DMS79 (cell line): ENCODE measurements around the gene MUC6.
"Not testable (repeated sequence)": the region's sequence is repeated elsewhere in the genome, so short reads cannot be mapped to it uniquely, and the experiment has no call there.

ENCODE experiments used
- DNase-seq: peaks from one replicate; lab custom pipeline; 2025; lab: John Stamatoyannopoulos, UW

Gene MUC6

GRCh38 chr11:987671-988070 is 48.8 kb downstream of the MUC6 start:
- no peak for DNase-seq

- DNase-seq = no peak
Measured at GRCh38 chr11:986952-987305, 49.6 kb downstream of the MUC6 start.

- no peak for DNase-seq
Measured at GRCh38 chr11:986270-986951, 50.1 kb downstream of the MUC6 start.

DNA sequence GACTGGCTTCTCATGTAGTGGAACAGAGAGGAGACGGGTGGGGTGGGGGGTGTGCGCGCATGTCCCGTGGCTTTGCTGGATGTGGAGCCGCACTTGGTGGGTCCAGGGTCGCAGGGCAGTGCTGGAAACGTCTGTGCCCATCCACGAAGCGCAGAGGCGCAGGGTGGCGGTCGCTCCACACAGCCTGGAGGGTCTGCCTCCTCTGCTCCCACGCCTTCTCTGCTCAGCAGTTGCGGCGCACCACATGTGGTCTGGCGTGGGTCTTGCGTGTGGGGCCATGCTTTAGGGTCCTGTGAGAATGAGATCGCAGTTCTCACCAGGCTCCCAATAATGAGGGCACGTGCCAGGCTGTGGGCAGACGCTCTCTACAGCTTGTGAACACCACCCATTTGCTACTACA is 50.7 kb downstream of the MUC6 start:
- no peak for DNase-seq

DNA sequence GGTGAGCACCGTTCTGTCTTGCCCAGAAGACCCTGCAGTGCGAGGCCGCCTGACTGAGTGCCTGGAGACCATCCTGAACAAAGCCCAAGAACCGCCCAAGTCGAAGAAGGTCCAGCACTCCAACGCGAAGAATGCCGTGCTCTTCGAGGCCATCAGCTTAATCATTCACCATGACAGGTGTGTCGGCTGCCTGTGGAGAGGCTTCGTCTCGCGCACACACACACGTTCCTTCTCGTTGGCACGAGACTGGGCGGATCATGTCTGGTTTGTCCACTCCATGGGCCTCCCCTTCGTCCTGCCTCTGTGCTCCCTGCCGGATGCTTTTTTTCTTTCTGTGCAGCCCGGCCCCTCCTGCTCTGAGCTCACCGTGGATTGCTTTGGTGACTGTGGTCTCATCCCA is 51.1 kb downstream of the MUC6 start:
- no peak for DNase-seq

GRCh38 chr11:984546-984945 is 52.0 kb downstream of the MUC6 start:
- DNase-seq = no peak

DNA sequence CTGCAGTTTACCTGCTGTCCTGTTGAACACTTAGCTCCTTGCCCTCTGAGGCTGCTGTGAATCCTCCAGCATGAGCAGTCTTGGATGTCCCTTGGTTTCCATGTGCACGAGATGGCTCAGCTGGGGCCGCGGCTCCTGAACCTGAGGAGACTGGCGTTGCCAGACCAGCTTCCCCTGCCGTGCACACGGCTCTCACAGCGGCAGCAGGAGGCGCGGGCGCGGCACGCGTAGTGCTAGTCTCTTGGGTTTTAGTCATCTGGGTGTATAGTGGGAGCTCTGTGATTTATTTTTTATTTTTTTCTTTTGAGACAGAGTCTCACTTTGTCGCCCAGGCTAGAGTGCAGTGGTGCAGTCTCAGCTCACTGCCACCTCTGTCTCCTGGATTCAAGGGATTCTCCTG is 54.8 kb downstream of the MUC6 start:
- no peak for DNase-seq

DNA sequence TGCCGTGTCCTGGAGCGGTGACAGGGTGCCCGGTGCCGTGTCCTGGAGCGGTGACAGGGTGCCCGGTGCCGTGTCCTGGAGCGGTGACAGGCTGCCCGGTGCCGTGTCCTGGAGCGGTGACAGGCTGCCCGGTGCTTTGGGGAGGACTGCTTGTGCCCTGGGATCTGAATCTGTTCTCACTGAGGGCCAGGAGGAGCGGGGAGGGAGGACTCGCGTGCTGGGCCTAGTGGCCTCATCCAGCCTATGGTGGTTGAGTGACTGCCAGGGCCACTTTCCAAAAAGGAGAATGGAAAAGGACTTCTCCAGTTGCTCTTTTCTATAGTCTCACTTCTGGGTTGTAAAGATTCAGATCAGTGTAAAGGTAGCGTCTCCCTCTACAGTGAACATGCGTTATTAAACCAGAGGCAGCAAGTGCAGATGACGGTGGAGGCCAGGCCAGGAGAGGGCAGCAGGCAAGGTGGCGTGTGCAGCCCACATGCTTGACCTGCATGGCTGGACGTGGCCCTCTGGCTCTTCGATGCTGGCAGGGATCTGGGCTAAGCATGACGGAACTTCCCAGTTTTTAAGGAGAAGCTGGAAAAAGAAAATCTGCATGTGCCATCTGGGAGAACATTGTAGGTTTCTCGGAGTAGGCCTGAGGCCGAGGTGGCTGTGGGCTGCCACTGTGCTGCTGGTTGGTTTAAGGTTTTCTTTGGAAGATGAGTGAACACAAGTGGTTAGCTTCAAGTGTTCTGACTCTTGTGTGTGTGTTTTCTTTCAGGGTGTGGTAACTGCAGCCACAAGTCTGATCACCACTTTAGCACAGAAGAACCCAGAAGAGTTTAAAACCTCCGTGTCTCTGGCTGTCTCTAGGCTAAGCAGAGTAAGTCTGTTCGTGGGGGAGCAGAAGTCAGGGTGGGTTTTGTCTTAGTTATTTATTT is 55.8 kb downstream of the MUC6 start:
- DNase-seq = no peak

GRCh38 chr11:978781-979180 is 57.7 kb downstream of the MUC6 start:
- no peak for DNase-seq

GRCh38 chr11:977830-978720 is 58.4 kb downstream of the MUC6 start:
- DNase-seq = no peak

DNA sequence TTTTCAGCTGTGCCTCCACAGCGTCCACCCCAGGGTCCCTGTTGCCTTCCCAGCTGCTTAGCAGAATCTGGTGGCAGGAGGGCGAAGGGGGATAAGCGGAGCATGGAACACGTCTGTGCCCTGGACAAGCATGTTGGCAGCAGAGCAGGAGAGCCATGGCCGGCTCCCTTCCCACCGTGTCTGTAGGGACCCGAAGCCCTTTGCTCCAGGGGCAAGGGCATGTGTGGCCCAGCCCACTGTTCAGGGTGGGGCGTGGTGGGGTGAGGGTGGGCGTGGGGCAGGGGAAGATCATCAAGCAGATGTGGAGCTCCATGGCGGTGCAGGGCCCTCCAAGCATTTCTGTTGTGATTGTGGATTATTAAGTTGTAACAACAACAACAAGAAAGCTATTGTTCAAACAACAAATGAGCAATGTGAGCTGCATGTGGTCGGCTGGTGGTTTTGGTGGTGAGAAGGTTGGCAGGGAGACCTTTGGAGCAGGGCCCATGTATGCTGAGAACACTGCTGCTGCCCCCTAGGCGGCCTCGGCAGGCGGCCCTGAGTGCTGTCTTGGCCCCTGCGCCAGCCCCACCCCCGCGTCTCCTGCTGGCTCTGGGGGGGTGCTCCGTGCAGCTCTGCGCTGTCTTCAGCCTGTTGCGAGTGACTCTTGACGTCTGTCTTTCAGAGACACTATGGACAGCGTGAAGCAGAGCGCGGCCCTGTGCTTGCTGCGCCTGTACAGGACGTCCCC is 59.9 kb downstream of the MUC6 start:
- DNase-seq = no peak

DNA sequence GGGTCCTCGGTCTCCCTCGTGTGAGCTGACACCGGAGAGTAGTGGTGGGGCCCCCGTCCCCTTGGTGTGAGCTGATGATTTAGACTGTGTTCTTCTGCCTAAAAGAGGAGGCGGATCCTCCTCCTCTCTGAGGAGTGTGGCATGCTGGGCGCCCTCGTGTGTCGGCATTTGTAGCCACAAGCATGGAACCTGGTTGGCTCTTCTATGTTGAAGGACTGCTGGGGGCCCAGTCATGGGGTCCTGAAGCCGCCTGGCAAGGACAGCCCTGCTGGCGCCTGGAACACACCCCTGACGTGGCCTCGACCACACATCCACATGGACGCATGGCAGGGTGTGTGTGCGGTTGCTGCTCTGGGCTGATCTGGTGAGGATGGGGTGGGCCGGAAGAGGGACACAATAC is 60.7 kb downstream of the MUC6 start:
- no peak for DNase-seq

DNA sequence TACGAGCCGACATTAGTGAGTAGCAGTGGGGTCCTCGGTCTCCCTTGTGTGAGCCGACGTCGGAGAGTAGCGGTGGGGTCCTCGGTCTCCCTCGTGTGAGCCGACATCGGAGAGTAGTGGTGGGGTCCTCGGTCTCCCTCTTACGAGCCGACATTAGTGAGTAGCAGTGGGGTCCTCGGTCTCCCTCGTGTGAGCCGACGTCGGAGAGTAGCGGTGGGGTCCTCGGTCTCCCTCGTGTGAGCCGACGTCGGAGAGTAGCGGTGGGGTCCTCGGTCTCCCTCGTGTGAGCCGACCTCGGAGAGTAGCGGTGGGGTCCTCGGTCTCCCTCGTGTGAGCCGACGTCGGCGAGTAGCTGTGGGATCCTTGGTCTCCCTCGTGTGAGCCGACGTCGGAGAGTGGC is 61.1 kb downstream of the MUC6 start:
- DNase-seq = not testable (repeated sequence)

DNA sequence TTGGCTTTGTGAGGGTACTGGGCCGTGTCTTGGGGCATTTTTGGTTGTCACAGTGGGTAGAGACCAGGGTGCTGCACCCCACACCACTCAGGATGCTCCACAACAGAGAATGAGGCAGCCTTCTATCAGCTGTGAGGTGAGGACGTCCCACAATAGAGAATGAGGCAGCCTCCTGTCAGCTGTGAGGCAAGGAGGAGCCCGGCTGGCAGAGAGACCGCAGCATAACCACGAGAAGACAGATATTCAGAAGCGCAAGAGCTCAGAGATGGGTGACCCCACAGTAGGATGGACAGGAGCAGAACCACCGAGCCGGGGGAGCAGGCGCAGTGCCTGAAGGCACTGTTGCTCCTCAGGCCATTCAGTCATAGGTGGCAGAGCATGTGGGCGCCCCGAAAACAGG is 63.3 kb downstream of the MUC6 start:
- DNase-seq = no peak

- DNase-seq = no peak
Measured at GRCh38 chr11:972523-973211, 63.9 kb downstream of the MUC6 start.

DNA sequence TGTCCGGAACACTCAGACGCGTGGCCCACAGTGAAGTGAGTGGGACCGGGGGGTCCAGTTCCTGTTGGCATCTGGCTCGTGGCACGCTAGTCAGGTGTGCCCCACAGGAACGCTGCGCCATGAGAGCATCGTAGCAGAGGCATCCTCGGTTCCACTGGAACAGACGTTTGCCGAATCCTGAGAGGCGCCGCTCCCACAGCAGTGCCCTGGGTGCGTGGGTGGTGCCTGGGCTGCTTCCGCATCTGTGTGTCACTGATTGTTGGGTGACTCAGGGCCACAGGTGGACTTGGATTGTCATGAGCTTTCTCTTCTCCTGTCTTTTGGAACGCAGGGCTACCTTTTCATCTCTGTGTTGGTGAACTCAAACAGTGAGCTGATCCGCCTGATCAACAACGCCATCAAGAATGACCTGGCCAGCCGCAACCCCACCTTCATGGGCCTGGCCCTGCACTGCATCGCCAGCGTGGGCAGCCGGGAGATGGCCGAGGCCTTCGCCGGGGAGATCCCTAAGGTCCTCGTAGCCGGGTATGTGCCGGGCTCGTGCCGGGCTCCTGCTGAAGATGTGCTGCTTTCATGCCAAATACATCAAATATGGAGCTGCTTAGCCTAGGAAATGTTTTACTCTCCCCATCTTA is 64.7 kb downstream of the MUC6 start:
- DNase-seq = no peak

DNA sequence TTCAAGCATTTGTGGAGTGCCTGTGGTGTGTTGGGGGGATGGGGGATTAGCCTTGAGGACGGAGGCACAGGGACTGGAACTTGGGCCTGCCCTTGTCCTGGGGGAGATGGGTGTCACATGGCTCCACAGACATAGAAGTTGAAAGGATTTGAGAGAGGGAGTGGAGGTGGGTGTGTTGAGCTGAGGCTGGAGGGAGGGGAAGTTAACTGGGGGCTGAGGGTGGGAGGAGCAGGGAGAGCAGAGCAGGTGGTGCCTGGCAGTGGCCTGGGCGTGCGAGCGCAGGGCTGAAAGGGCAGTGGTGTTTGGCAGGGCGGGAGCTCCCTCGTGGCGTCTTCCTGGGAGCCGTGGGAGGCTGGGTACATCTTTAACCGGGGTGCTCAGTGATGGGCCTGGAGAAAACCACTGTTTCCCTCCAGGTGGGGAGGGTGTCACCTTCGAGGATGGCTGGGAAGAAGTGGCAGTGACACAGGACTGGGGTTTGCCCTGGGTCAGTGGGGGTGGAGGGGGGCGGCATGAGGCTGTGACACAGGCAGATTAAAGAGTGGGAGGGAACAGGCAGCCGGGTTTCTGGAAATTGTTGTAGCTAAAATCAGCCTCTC is 65.3 kb downstream of the MUC6 start:
- no peak for DNase-seq

DNA sequence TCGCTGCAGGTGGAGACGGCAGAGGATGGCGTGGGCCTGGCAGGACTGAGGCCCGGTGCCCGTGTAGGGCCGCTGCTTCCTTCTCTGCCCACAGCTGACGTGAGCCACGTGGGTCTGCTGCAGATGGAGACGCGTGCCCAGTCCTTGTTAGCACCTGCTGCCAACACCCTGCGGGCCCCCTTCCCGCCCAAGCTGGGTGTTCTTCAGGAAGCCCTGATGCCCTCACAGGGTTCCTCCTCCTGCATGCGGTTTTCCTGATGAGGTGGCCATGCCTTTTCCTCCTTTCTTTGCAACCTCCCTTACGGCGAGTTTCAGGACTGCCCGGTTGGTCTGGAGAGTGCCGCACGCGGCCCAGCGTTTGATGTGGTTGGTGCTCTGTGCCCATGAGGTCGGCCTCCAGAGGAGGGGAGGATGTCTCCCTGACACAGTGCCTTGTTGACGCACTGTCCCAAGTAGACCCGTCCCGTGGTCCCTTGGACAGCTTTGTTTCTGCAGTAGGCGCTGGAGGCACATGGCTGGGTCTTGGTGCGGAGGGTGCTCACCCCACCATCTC is 66.1 kb downstream of the MUC6 start:
- DNase-seq = no peak

- DNase-seq = no peak
Measured at GRCh38 chr11:969651-970205, 66.8 kb downstream of the MUC6 start.

GRCh38 chr11:968822-969221 is 67.7 kb downstream of the MUC6 start:
- DNase-seq = no peak
